BE2C (cell line): ENCODE measurements around the gene TSSC4.

Experiments used
- DNase-seq: peaks from one replicate; pipeline ENCODE4 v3.0.0-alpha.2; 2020
- H3K27me3 ChIP-seq: fragments of 250-450 bp; sonication (Bioruptor Pico); 2 replicates; pipeline ENCODE4 v1.5.1; 2020; ENCODE audit warnings: mild to moderate bottlenecking
- H3K36me3 ChIP-seq: fragments of 250-450 bp; sonication (Bioruptor Pico); 2 replicates; pipeline ENCODE4 v1.5.1; 2020; ENCODE audit warnings: mild to moderate bottlenecking
- H3K4me1 ChIP-seq: fragments of 250-450 bp; sonication (Bioruptor Pico); 2 replicates; pipeline ENCODE4 v1.5.1; 2020
- H3K4me3 ChIP-seq: 2 replicates; pipeline ENCODE4 v1.5.1; 2011; ENCODE audit warnings: low read depth, low read length
- H3K9me3 ChIP-seq: fragments of 250-450 bp; sonication (Bioruptor Pico); 2 replicates; pipeline ENCODE4 v1.5.1; 2020
- CTCF ChIP-seq: IDR thresholded peaks from 2 replicates; pipeline ENCODE4 v1.5.1; 2012; ENCODE audit warnings: mild to moderate bottlenecking, low read depth, low read length

The TSSC4 gene

GRCh38 chr11:2424811-2425495, 24.4 kb downstream of the TSSC4 start:
- Histone ChIP-seq H3K4me1 (no peaks in the 10 kb centered on the region), H3K4me3 (no peak overlapping the region), H3K9me3 (no peaks in the 10 kb centered on the region), H3K36me3 (no peaks in the 10 kb centered on the region), H3K27me3 (no peaks in the 10 kb centered on the region)
- TF ChIP-seq CTCF = no peak
- no peak for DNase-seq

DNA sequence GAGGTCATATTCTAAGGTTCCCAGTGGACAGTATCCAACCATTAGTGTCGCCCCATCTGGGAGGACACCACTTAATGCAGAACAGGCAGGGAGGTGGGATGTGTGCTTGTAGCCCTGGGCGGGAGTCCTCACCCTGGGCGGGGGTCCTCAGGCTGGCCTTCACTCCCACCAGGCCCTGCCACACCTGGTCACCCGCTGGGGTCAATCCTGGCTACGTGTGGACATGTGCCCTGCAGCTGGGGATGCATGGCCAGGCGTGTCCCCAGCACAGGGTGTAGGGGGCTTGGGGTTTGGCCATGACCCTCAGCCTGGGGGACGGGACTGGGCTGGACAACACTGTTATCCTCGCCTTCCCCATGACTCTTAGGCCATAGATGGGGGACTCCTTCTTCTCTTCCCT, 25.0 kb downstream of the TSSC4 start:
- Histone ChIP-seq H3K4me1 (no peaks in the 10 kb centered on the region), H3K27me3 (no peaks in the 10 kb centered on the region), H3K9me3 (no peaks in the 10 kb centered on the region), H3K36me3 (no peaks in the 10 kb centered on the region), H3K4me3 (no peak overlapping the region)
- DNase-seq = no peak
- TF ChIP-seq CTCF = no peak

- TF ChIP-seq CTCF = no peak
- H3K36me3 ChIP-seq = no peaks in the 10 kb centered on the region
- H3K9me3 ChIP-seq = no peaks in the 10 kb centered on the region
- no peak for DNase-seq
- no peaks in the 10 kb centered on the region for H3K27me3 ChIP-seq
- no peaks in the 10 kb centered on the region for H3K4me1 ChIP-seq
- H3K4me3 ChIP-seq = no peak overlapping the region
Measured at GRCh38 chr11:2426221-2426620, 25.7 kb downstream of the TSSC4 start.

GRCh38 chr11:2426826-2427521, 26.4 kb downstream of the TSSC4 start:
- no peak for TF ChIP-seq CTCF
- H3K4me3 ChIP-seq = no peak overlapping the region
- no peaks in the 10 kb centered on the region for H3K9me3 ChIP-seq
- H3K36me3 ChIP-seq = no peaks in the 10 kb centered on the region
- no peaks in the 10 kb centered on the region for H3K27me3 ChIP-seq
- no peaks in the 10 kb centered on the region for H3K4me1 ChIP-seq
- DNase-seq = no peak

DNA sequence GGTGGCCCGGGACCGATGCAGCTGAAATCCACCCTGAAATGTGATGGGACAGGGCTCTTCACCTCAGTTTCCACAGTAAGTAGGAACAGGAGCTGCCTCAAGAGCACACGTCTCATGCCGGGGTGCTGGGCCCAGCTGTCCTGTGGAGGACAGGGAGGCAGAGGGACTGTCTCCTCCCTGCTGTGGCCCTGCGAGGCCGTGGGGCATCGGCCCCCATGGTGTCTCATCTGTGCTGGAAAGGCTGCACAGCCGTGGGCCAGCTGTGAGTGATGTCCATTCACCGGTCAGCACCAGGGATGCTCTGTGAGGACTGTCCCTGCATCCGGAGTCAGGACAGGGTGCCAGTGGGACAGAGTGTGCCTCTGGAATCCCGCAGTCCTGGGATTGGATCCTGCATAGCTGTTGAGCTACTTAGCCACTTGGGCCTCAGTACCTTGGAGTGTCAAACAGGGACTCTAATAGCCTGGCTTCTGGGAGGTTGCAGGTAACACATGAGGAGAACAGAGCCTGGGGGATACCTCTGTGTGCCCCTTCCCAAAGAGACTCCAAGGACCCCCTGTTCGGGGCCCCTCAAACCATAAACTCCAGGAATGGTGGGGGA, 27.3 kb downstream of the TSSC4 start:
- no peak for DNase-seq
- Histone ChIP-seq H3K36me3 (no peaks in the 10 kb centered on the region), H3K27me3 (no peaks in the 10 kb centered on the region), H3K4me3 (no peak overlapping the region), H3K9me3 (no peaks in the 10 kb centered on the region), H3K4me1 (no peaks in the 10 kb centered on the region)
- TF ChIP-seq CTCF = no peak

- no peaks in the 10 kb centered on the region for H3K36me3 ChIP-seq
- no peaks in the 10 kb centered on the region for H3K27me3 ChIP-seq
- no peaks in the 10 kb centered on the region for H3K9me3 ChIP-seq
- peak; percentile 74 for DNase-seq
- TF ChIP-seq CTCF = peak; percentile 82
- no peaks in the 10 kb centered on the region for H3K4me1 ChIP-seq
- no peak overlapping the region for H3K4me3 ChIP-seq
Measured at GRCh38 chr11:2428322-2428795, 27.8 kb downstream of the TSSC4 start.
